ENCODE data around the gene KLK8. TPM values are rescaled to one million over a fixed set of nuclear protein-coding genes. Genes with fewer than 3 reads are reported as not detected.

Gene KLK8
- total RNA-seq, 1 experiment from 2014 or later: not detected

DNA sequence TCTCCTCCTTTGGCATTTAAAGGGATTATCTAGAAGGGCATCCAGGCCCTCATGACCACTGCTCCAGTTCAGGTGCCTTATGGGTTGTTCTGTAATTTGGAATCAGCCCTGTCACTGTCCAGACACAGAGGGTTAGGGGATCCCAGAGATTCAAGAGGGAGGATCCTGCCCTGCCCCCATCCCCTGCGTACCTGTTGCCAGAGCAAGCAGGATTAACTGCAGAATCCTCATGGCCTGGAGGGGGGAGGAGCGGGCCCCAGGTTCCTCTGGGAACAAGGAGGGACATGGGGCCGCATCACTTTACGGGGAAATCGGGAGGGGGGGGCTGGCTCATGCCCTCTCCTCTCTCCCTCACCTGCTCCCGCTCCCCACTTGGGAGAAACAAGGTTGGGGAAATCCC lies 24.0 kb upstream of the KLK8 start:
- Histone ChIP-seq H3K4me3 (no peak overlapping the region), H3K4me1 (no peaks in the 10 kb centered on the region), H3K27me3 (peaks cover 16% of the 10 kb centered on the region; the same call in 1 of the 2 replicates), H3K9me3 (replicated peaks) (no peaks in the 10 kb centered on the region), H3K27ac (no peak overlapping the region), H3K36me3 (no peaks in the 10 kb centered on the region)
- DNase-seq: no peak

DNA sequence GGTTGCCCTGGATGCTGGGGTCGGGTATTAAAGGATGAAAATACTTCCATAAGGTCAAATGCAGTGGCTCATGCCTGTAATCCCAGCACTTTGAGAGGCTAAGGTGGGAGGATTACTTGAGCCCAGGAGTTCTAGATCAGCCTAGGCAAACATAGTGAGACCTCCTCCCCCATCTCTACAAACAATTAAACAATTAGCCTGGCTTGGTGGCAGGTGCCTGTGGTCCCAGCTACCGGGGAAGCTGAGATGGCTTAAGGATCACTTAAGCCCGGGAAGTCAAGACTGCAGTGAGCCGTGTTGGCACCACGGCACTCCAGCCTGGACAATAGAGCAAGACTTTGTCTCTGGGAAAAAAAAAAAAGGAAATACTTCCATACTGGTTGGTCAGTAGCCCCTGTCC lies 23.5 kb upstream of the KLK8 start:
- H3K36me3 ChIP-seq: no peaks in the 10 kb centered on the region
- no peak for DNase-seq
- no peaks in the 10 kb centered on the region for H3K9me3 ChIP-seq (replicated peaks)
- no peak overlapping the region for H3K27ac ChIP-seq
- no peak overlapping the region for H3K4me3 ChIP-seq
- H3K27me3 ChIP-seq: peaks cover 16% of the 10 kb centered on the region; the same call in 1 of the 2 replicates
- H3K4me1 ChIP-seq: no peaks in the 10 kb centered on the region

DNA sequence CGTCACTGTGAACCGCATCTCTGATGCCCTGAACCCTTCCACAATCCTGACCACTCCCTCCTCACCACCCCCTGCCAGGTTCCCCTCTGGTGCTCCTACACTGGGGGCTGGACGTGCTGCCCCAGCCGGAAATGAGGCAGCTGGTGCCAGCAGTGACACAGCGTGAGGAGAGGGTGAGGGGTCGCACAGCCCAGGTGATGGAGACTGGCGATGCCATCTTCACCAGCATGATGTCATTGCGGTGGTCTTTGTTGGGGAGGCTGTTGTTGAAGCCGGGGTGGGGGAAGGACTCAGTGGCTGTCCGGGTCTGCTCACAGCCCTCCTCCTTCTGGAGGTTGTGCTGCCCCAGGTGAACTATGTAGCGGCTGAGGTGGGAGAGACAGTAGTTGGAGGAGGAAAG lies 22.5 kb upstream of the KLK8 start:
- no peak for DNase-seq
- Histone ChIP-seq H3K4me3 (no peak overlapping the region), H3K4me1 (no peaks in the 10 kb centered on the region), H3K36me3 (no peaks in the 10 kb centered on the region), H3K27me3 (peaks cover 16% of the 10 kb centered on the region; the same call in 1 of the 2 replicates), H3K9me3 (replicated peaks) (no peaks in the 10 kb centered on the region), H3K27ac (no peak overlapping the region)

- no peak for DNase-seq
- no peaks in the 10 kb centered on the region for H3K4me1 ChIP-seq
- H3K27me3 ChIP-seq: peaks cover 16% of the 10 kb centered on the region; the same call in 1 of the 2 replicates
- H3K36me3 ChIP-seq: no peaks in the 10 kb centered on the region
- no peak overlapping the region for H3K27ac ChIP-seq
- no peak overlapping the region for H3K4me3 ChIP-seq
- H3K9me3 ChIP-seq (replicated peaks): no peaks in the 10 kb centered on the region
These were observed 21.1 kb upstream of the KLK8 start for GRCh38 chr19:51022526-51022925.

GRCh38 chr19:51020988-51021651 lies 19.7 kb upstream of the KLK8 start:
- DNase-seq: peak in 1 of 2 experiments; percentile 53
- no peak overlapping the region for H3K4me3 ChIP-seq
- H3K4me1 ChIP-seq: no peaks in the 10 kb centered on the region
- no peaks in the 10 kb centered on the region for H3K36me3 ChIP-seq
- H3K27ac ChIP-seq: no peak overlapping the region
- H3K27me3 ChIP-seq: peaks cover 10% of the 10 kb centered on the region; the same call in 1 of the 2 replicates
- no peaks in the 10 kb centered on the region for H3K9me3 ChIP-seq (replicated peaks)

DNA sequence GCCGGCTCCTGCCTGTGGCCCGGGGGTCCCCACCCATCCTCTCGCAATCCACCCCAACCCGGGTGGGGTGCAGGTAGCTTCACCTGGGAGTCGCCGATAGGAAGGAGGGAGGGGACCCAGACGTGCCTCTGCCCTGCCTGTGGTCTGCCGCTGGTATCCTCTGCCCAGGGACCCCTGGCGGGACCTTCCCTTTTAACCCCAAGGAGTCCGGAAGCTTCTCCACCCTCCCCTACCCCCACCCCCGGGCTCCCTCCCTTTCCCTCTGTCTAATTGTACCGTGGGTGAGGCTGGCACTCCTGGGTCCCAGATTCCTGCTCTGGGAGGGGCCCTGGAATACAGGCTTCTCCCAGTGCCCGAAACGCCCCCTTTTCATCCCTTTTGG lies 18.1 kb upstream of the KLK8 start, which contains the start of gene KLK10:
KLK10 (minus strand) TSS at position 166 of the 382 bp plus-strand sequence. CDS start 579 bp downstream, outside the sequence.
- H3K4me1 ChIP-seq: no peaks in the 10 kb centered on the region
- H3K27me3 ChIP-seq: no peaks in the 10 kb centered on the region
- H3K4me3 ChIP-seq: no peak within 1 kb of the TSS
- no peak within 1 kb of the TSS for H3K27ac ChIP-seq
- no peaks in the 10 kb centered on the region for H3K9me3 ChIP-seq (replicated peaks)
- H3K36me3 ChIP-seq: no peaks in the 10 kb centered on the region
- no peak for DNase-seq

DNA sequence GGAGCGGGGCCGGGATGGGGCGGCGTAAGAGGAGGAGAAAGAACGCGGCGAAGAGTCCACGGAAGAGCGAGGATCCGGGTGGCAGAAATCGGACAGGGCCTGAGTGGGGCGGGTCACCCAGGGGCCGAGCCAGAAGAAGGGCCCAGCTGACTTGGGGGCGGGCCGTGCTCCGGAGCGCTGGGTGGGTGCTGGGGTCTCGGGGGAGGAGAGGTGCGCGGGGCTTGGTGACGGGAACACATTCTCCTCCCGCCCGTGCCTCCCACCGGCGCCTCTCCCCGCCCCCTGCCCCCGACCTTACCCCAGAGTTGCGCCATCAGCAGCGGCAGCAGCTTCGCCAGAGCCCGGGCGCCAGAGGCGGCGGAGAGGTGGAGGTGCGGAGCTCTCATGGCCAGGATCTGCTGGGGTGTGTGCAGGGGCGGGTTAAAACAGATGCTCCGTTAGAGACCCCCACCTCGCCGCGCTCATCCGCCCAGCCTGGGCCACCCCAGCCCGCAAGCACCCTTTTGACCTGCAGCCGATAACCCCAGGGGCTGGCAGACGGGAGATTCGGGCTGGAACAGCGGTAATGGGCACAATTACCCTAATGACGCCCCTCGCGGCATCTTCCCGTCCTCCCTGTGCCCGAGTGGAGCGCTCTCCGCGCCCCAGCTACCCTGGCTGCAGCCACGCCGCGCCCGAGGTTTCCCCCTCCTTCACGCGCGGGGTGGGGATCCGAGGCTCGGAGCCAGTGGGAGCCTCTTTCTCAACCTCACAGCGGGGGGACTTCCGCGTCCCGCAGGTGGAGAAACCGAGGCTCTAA lies 17.5 kb upstream of the KLK8 start:
- no peak overlapping the region for H3K27ac ChIP-seq
- H3K4me1 ChIP-seq: no peaks in the 10 kb centered on the region
- H3K36me3 ChIP-seq: no peaks in the 10 kb centered on the region
- no peak for DNase-seq
- H3K9me3 ChIP-seq (replicated peaks): no peaks in the 10 kb centered on the region
- no peak overlapping the region for H3K4me3 ChIP-seq
- H3K27me3 ChIP-seq: no peaks in the 10 kb centered on the region

DNA sequence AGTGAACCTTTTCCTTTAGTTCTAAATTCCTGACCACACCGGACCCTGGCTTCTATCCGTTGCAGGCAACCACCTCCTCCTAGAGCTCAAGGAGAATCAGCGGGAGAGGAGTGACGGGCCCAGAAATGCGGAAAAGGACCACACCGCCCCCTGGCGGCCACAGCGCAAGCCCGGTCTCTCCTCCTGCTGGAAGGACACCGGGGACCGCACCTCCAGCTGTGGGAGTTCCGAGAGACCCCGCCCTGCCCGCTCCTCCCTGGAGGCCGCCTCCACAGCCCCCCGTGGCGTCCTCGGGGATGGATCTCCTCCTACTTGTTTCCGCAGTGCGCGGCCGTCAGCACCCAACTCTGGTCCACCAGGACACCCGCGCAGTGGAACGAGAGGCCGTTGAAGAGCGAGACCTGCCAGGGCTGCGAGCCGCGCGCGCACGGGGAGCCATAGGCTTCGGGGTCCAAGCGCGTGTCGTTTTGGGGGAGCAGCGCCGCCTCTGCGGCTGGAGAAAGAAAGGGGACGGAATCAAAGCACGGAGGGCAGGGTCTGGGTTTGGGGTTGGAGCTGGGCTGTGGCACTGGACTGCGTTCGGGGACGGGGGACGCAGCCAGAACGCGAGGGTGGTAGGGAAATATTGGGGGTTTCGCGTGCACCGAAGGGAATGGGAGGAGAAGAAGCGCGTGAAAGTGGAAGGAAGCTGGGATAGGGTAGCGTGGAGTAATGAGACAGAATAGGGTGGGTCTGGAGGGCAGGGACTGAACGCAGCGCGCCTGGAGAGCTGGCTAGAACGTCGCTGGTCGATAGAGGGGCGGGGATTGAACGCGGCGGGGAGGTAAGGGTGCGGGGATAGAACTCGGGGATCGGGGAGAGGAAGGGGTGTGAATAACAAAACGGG lies 15.6 kb upstream of the KLK8 start:
- no peak overlapping the region for H3K4me3 ChIP-seq
- no peaks in the 10 kb centered on the region for H3K27me3 ChIP-seq

DNA sequence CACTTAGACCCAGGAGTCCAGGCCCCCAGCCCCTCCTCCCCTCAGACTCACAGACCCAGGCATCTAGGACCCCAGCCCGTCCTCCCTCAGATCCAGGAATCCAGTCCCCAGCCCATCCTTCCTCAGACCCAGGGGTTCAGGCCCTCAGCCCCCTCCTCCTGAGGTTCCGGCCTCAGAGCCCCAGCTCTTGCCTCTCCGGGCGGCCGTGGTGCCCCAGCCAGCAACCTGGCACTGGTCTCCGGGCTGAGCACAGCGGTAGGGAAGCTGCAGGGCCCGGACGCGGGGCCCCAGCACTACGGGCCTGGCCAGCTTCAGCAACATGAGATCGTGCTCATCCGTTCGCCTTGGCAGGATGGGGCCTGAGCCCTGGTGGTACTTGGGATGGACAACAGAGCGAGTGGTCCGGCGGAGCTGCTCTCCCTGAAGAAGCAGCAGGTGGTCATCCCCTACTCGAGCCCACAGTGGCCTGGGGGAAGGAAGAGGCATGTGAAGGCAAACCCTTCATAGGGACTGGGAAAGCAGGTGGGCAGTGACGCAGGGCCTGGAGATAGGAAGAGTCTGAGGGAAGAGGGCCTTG lies 14.4 kb upstream of the KLK8 start:
- no peak for DNase-seq
- Histone ChIP-seq H3K27ac (no peak overlapping the region), H3K36me3 (no peaks in the 10 kb centered on the region), H3K4me3 (no peak overlapping the region), H3K4me1 (no peaks in the 10 kb centered on the region), H3K9me3 (replicated peaks) (no peaks in the 10 kb centered on the region), H3K27me3 (no peaks in the 10 kb centered on the region)

More for the DNA sequence above, 15.6 kb upstream of the KLK8 start:
- Histone ChIP-seq H3K27ac (no peak overlapping the region), H3K9me3 (replicated peaks) (no peaks in the 10 kb centered on the region), H3K36me3 (no peaks in the 10 kb centered on the region), H3K4me1 (no peaks in the 10 kb centered on the region)
- peak; percentile 46 to 57 for DNase-seq

GRCh38 chr19:51014242-51014641 lies 12.8 kb upstream of the KLK8 start:
- Histone ChIP-seq H3K4me1 (no peaks in the 10 kb centered on the region), H3K27ac (no peak overlapping the region), H3K36me3 (no peaks in the 10 kb centered on the region), H3K4me3 (no peak overlapping the region), H3K9me3 (replicated peaks) (no peaks in the 10 kb centered on the region), H3K27me3 (no peaks in the 10 kb centered on the region)
- DNase-seq: no peak

GRCh38 chr19:51012661-51013190 lies 11.3 kb upstream of the KLK8 start:
- H3K27ac ChIP-seq: no peak overlapping the region
- DNase-seq: no peak
- no peak overlapping the region for H3K4me3 ChIP-seq
- no peaks in the 10 kb centered on the region for H3K4me1 ChIP-seq
- H3K36me3 ChIP-seq: no peaks in the 10 kb centered on the region
- H3K9me3 ChIP-seq (replicated peaks): no peaks in the 10 kb centered on the region
- H3K27me3 ChIP-seq: peaks cover 9% of the 10 kb centered on the region; the same call in 1 of the 2 replicates

- no peak for DNase-seq
- Histone ChIP-seq H3K4me1 (no peaks in the 10 kb centered on the region), H3K4me3 (no peak overlapping the region), H3K9me3 (replicated peaks) (no peaks in the 10 kb centered on the region), H3K27ac (no peak overlapping the region), H3K27me3 (peaks cover 16% of the 10 kb centered on the region; the same call in 1 of the 2 replicates), H3K36me3 (no peaks in the 10 kb centered on the region)
These were observed 8.8 kb upstream of the KLK8 start for GRCh38 chr19:51010066-51010795.

DNA sequence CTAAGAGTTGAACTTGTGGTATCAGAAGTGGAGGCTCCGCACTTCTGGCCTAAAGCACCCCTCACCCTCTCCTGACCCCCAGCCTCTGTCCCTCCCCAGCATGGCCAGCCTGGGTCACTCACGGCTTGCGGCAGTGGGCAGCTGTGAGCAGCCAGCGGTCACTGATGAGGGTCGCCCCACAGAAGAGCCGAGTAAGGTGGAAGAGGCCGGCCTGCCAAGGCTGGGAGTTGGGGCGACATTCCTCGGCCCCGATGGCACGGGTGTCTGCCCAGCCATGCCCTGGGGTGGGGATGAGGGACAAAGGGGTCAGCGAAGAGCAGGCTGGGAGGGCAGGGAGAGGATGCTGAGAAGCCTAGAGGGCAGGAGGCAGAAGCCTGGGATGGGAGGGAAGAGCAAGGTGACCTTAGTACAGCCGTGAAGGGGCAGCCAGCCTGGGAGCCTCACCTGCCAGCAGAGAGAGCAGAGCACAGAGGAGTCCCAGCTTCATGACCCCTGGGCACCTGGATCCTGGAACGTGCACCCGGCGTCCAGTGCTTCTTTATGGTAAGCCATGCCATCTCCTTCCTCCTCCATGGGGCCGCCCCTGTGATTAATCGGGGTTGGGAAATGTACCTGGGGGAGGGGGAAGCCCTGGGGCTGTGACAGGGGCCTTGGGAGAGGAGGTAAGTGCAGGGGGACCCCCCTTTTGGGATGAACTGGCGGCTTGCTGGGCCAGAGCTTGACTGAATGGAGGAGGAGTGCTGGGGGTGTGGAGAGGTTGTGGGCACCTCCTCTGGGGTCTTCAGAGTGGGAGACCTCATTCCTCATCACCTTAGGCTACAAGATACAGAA lies 7.9 kb upstream of the KLK8 start:
- no peak overlapping the region for H3K4me3 ChIP-seq
- H3K4me1 ChIP-seq: no peaks in the 10 kb centered on the region
- H3K36me3 ChIP-seq: no peaks in the 10 kb centered on the region
- DNase-seq: no peak
- no peak overlapping the region for H3K27ac ChIP-seq
- no peaks in the 10 kb centered on the region for H3K9me3 ChIP-seq (replicated peaks)
- peaks cover 16% of the 10 kb centered on the region; the same call in 1 of the 2 replicates for H3K27me3 ChIP-seq
